ENCODE data around the gene IFT52.

The IFT52 gene

GRCh38 chr20:43690943-43691598, 100.3 kb downstream of the IFT52 start:
- no peak for DNase-seq (ENCODE audit: low read depth)

DNA sequence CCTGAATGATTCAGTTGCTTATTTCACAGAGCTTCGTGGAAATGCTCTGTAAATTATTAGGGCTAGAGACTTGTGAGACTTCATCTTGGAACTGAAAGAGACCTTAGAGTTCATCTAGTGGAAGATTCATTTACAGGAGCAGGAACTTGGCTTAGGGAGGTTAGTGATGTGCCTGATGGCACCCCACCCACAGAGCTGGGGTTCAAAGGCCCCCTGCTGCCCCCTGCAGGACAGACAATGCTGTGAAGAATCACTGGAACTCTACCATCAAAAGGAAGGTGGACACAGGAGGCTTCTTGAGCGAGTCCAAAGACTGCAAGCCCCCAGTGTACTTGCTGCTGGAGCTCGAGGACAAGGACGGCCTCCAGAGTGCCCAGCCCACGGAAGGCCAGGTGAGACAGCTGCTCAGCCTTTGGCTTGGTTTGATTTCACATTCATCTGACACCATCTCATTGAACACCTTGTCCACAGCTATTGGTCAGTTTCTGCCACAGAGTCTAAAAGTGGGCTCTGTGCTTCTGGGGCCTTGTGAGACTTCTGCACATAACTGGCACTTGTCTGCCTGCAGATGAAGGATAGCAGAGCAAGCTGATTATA, 101.3 kb downstream of the IFT52 start:
- peak; percentile 48 for DNase-seq (ENCODE audit: low read depth)

- no peak for DNase-seq (ENCODE audit: low read depth)
These were observed 104.0 kb downstream of the IFT52 start for GRCh38 chr20:43694763-43695162.

GRCh38 chr20:43695571-43695970, 104.8 kb downstream of the IFT52 start:
- DNase-seq (ENCODE audit: low read depth), result no peak

Data from activated T-cell treated with anti-CD3 and anti-CD28 coated beads for 24 hours (primary cell).